Measurements from ENCODE around the gene TTC34. TPM values are rescaled to one million over a fixed set of nuclear protein-coding genes. Genes with fewer than 3 reads are reported as not detected.

Gene TTC34
- total RNA-seq, 1 experiment from 2014 or later: 1.3 TPM

GRCh38 chr1:2596530-2597333 is 204.8 kb downstream of the TTC34 start:
- peak; percentile 10; the same call in 1 of the 2 replicates for ATAC-seq

More at GRCh38 chr1:2596530-2597333, 204.8 kb downstream of the TTC34 start:
- intact Hi-C loops (cut with micrococcal nuclease): no loop called here
- Histone ChIP-seq H3K27ac (ENCODE audit: low read depth, low read length) (no peak overlapping the region; the same call in 1 of the 2 replicates), H3K4me3 (replicated peaks in 1 of 2; ENCODE audit: low read depth in 1 of 2, low read length in 2 of 2) (no peak overlapping the region), H3K9me3 (ENCODE audit: control insufficient read depth in 1 of 2, insufficient read depth in 1 of 2, low read depth in 1 of 2, low read length in 2 of 2) (no peaks in the 10 kb centered on the region), H2AFZ (ENCODE audit: low read depth, low read length, poor library complexity, severe bottlenecking) (no peak overlapping the region), H3K79me2 (ENCODE audit: insufficient read depth, low read length) (no peaks in the 10 kb centered on the region), H3K4me1 (ENCODE audit: control insufficient read depth in 1 of 2, insufficient read depth in 2 of 2, low read length in 2 of 2) (no peaks in the 10 kb centered on the region), H4K20me1 (ENCODE audit: insufficient read depth) (no peaks in the 10 kb centered on the region), H3K9me2 (ENCODE audit: insufficient read depth) (no peaks in the 10 kb centered on the region), H3K36me3 (ENCODE audit: control insufficient read depth in 1 of 2, insufficient read depth in 2 of 2, low read length in 2 of 2) (no peaks in the 10 kb centered on the region), H3K9ac (ENCODE audit: low read length) (no peak overlapping the region), H3K4me2 (ENCODE audit: low read length) (no peak overlapping the region), H3K27me3 (ENCODE audit: insufficient read depth, low read length) (0 out of 2 replicates have a peak, but pooled peaks cover under 1% of the 10 kb centered on the region)
- BruUV-seq (replicated peaks): no TSS peak
- DNase-seq (ENCODE audit: low read depth, low spot score): no peak
- POLR2A ChIA-PET: no interaction called here
- no peak for TF ChIP-seq FOSL1 (IDR thresholded peaks at IDR 0.05; ENCODE audit: low read depth)
- TF ChIP-seq EZH2phosphoT487 (IDR thresholded peaks at IDR 0.05; ENCODE audit: borderline replicate concordance): no peak
- no peak for TF ChIP-seq ATF3 (IDR thresholded peaks at IDR 0.05)
- TF ChIP-seq CTCF (IDR thresholded peaks at IDR 0.05 in 2 of 3, conservative IDR thresholded peaks at IDR 0.05 in 1 of 3; ENCODE audit: borderline replicate concordance in 1 of 3, insufficient read depth in 1 of 3, low read depth in 2 of 3, low read length in 2 of 3): no peak
- no peak for TF ChIP-seq CEBPB (IDR thresholded peaks at IDR 0.05; ENCODE audit: low read depth)
- no peak for TF ChIP-seq SRF (IDR thresholded peaks at IDR 0.05; ENCODE audit: low read depth)
- RAD21 ChIA-PET (ENCODE audit: low non-redundant PET in 1 of 2, low total read pairs in 2 of 2, uncharacterized antibody in 2 of 2, unreplicated experiment in 2 of 2): no interaction called here
- CTCF ChIA-PET: interaction anchor here (0.6 kb wide), 1 partner anchor 823 kb away, joined by 3 read pairs; no protein-coding TSS in a partner anchor
